ENCODE data around the gene CCDC201. TPM values are rescaled to one million over a fixed set of nuclear protein-coding genes. Genes with fewer than 3 reads are reported as not detected.

The CCDC201 gene
- total RNA-seq, 1 donor from 2014 or later, result not detected

- no peak for TF ChIP-seq CTCF (IDR thresholded peaks at IDR 0.05; ENCODE audit: unreplicated experiment)
- peaks cover 3% of the 10 kb centered on the region for H3K27me3 Mint-ChIP-seq
- no peaks in the 10 kb centered on the region for H3K36me3 Mint-ChIP-seq (ENCODE audit: insufficient read depth)
- H3K4me3 Mint-ChIP-seq (ENCODE audit: low read depth), result no peak overlapping the region
- peaks cover 3% of the 10 kb centered on the region for H3K4me1 Mint-ChIP-seq (ENCODE audit: low read depth)
- H3K9me3 Mint-ChIP-seq (ENCODE audit: low read depth), result peaks cover 4% of the 10 kb centered on the region
- DNase-seq (ENCODE audit: low spot score, unreplicated experiment), result no peak
- no peak overlapping the region for H3K27ac Mint-ChIP-seq
Observed at GRCh38 chr7:45902820-45903219, 29.9 kb upstream of the CCDC201 start.

GRCh38 chr7:45901566-45901965 is 28.7 kb upstream of the CCDC201 start:
- no peak for TF ChIP-seq CTCF (IDR thresholded peaks at IDR 0.05; ENCODE audit: unreplicated experiment)
- Mint-ChIP-seq H3K27ac (no peak overlapping the region), H3K27me3 (peaks cover 3% of the 10 kb centered on the region), H3K9me3 (ENCODE audit: low read depth) (peaks cover 4% of the 10 kb centered on the region), H3K4me1 (ENCODE audit: low read depth) (no peaks in the 10 kb centered on the region), H3K36me3 (ENCODE audit: insufficient read depth) (no peaks in the 10 kb centered on the region), H3K4me3 (ENCODE audit: low read depth) (no peak overlapping the region)
- DNase-seq (ENCODE audit: low spot score, unreplicated experiment), result no peak

- H3K9me3 Mint-ChIP-seq (ENCODE audit: low read depth), result no peaks in the 10 kb centered on the region
Observed at GRCh38 chr7:45898222-45898621, 25.3 kb upstream of the CCDC201 start.

GRCh38 chr7:45897042-45897690 is 24.3 kb upstream of the CCDC201 start:
- no peak for DNase-seq (ENCODE audit: low spot score, unreplicated experiment)
- Mint-ChIP-seq H3K36me3 (ENCODE audit: insufficient read depth) (no peaks in the 10 kb centered on the region), H3K4me1 (ENCODE audit: low read depth) (no peaks in the 10 kb centered on the region), H3K27ac (no peak overlapping the region), H3K9me3 (ENCODE audit: low read depth) (no peaks in the 10 kb centered on the region), H3K27me3 (peaks cover 26% of the 10 kb centered on the region), H3K4me3 (ENCODE audit: low read depth) (no peak overlapping the region)
- TF ChIP-seq CTCF (IDR thresholded peaks at IDR 0.05; ENCODE audit: unreplicated experiment), result no peak

More at GRCh38 chr7:45898222-45898621, 25.3 kb upstream of the CCDC201 start:
- H3K27me3 Mint-ChIP-seq, result peaks cover 21% of the 10 kb centered on the region
- no peaks in the 10 kb centered on the region for H3K36me3 Mint-ChIP-seq (ENCODE audit: insufficient read depth)
- H3K4me1 Mint-ChIP-seq (ENCODE audit: low read depth), result no peaks in the 10 kb centered on the region
- no peak for DNase-seq (ENCODE audit: low spot score, unreplicated experiment)
- no peak overlapping the region for H3K4me3 Mint-ChIP-seq (ENCODE audit: low read depth)
- H3K27ac Mint-ChIP-seq, result no peak overlapping the region
- TF ChIP-seq CTCF (IDR thresholded peaks at IDR 0.05; ENCODE audit: unreplicated experiment), result no peak

- Mint-ChIP-seq H3K27ac (no peak overlapping the region), H3K4me1 (ENCODE audit: low read depth) (no peaks in the 10 kb centered on the region), H3K27me3 (peaks cover 41% of the 10 kb centered on the region), H3K4me3 (ENCODE audit: low read depth) (no peak overlapping the region), H3K9me3 (ENCODE audit: low read depth) (no peaks in the 10 kb centered on the region), H3K36me3 (ENCODE audit: insufficient read depth) (no peaks in the 10 kb centered on the region)
- no peak for DNase-seq (ENCODE audit: low spot score, unreplicated experiment)
- no peak for TF ChIP-seq CTCF (IDR thresholded peaks at IDR 0.05; ENCODE audit: unreplicated experiment)
Observed at GRCh38 chr7:45894665-45895062, 21.8 kb upstream of the CCDC201 start.

Data from progenitor cell of endocrine pancreas (in vitro differentiated cells).